Sigmoid colon (tissue), 4 donors: ENCODE measurements around the gene ARL13B.

Experiments used
- CTCF ChIP-seq, 4 experiments: fragments of 450-650 bp in 3 of 4; fragments of 200-600 bp in 1 of 4; IDR thresholded peaks; one replicate each; pipeline ENCODE4 v1.5.1; 2016 to 2019; ENCODE audit warnings: antibody characterized with exemption in 4 of 4, mild to moderate bottlenecking in 3 of 4, moderate library complexity in 2 of 4
- EP300 ChIP-seq, 4 donors: sonication (generic); formaldehyde crosslinking; IDR thresholded peaks; one replicate each; pipeline ENCODE4 v1.6.1; 2017; ENCODE audit warnings: antibody characterized with exemption in 4 of 4
- POLR2A ChIP-seq, 2 donors: fragments of 450-650 bp; IDR thresholded peaks; one replicate each; pipeline ENCODE4 v1.6.1; 2016; ENCODE audit warnings: antibody characterized with exemption in 2 of 2, mild to moderate bottlenecking in 2 of 2, moderate library complexity in 2 of 2
- POLR2AphosphoS5 ChIP-seq, 4 donors: sonication (generic); formaldehyde crosslinking; IDR thresholded peaks; one replicate each; pipeline ENCODE4 v1.6.1; 2017; ENCODE audit warnings: antibody characterized with exemption in 4 of 4

- TF ChIP-seq EP300 (IDR thresholded peaks at IDR 0.05) (no peak), CTCF (IDR thresholded peaks at IDR 0.05) (no peak), POLR2AphosphoS5 (IDR thresholded peaks at IDR 0.05) (no peak), POLR2A (IDR thresholded peaks at IDR 0.05) (no peak)
Observed at GRCh38 chr3:94095111-94095510, 115.2 kb downstream of the ARL13B start.
